ENCODE data around the gene SLC10A7.

- no peak for TF ChIP-seq EZH2 (IDR thresholded peaks at IDR 0.05; ENCODE audit: borderline replicate concordance, low read length)
- peak; percentile 37 to 54 for TF ChIP-seq CTCF (conservative IDR thresholded peaks at IDR 0.05 in 1 of 2, IDR thresholded peaks at IDR 0.05 in 1 of 2; ENCODE audit: extremely low read depth in 1 of 2, insufficient read depth in 1 of 2, low read depth in 1 of 2, low read length in 2 of 2)
These were observed 179.0 kb downstream of the SLC10A7 start for GRCh38 chr4:146342600-146343192.

Measured in mammary epithelial cell (primary cell).